CD14-positive monocyte (primary cell): ENCODE results near the gene POC1A. TPM values are rescaled to one million over a fixed set of nuclear protein-coding genes. Genes with fewer than 3 reads are reported as not detected.

Experiments used
- DNase-seq, 3 donors: peaks; one replicate each; pipeline ENCODE4 v3.0.0-alpha.2; 2011 to 2022
- H2AFZ ChIP-seq: 2 replicates; pipeline ENCODE4 v1.6.0; 2012; ENCODE audit warnings: mild to moderate bottlenecking, low read depth, low read length, inconsistent platforms; ENCODE audit not compliant: insufficient read depth, poor library complexity, severe bottlenecking
- H3K27ac ChIP-seq, 2 donors: 1 replicate in 1 of 2; 2 replicates in 1 of 2; pipeline ENCODE4 v1.5.1; 2012 to 2013; ENCODE audit warnings: low read length in 2 of 2, control low read depth in 1 of 2, inconsistent platforms in 1 of 2, low read depth in 1 of 2, mild to moderate bottlenecking in 1 of 2
- H3K27me3 ChIP-seq, 2 donors: one replicate each; pipeline versions ENCODE4 v1.6.0 to v1.6.1; 2011 to 2013; ENCODE audit warnings: low read length in 2 of 2; ENCODE audit not compliant: control insufficient read depth in 2 of 2, insufficient read depth in 2 of 2
- H3K36me3 ChIP-seq, 2 donors: replicated peaks in 1 of 2; 1 replicate in 1 of 2; 2 replicates in 1 of 2; pipeline versions ENCODE4 v1.5.1 to v1.6.1; 2012 to 2013; ENCODE audit warnings: low read length in 2 of 2, control low read depth in 1 of 2, inconsistent platforms in 1 of 2, mild to moderate bottlenecking in 1 of 2; ENCODE audit not compliant: insufficient read depth in 2 of 2, control insufficient read depth in 1 of 2
- H3K4me1 ChIP-seq, 2 donors: 1 replicate in 1 of 2; 2 replicates in 1 of 2; pipeline versions ENCODE4 v1.5.1 to v1.6.1; 2012 to 2013; ENCODE audit warnings: low read length in 2 of 2, control low read depth in 1 of 2, inconsistent platforms in 1 of 2, mild to moderate bottlenecking in 1 of 2, moderate library complexity in 1 of 2; ENCODE audit not compliant: insufficient read depth in 2 of 2, control insufficient read depth in 1 of 2
- H3K4me2 ChIP-seq: replicated peaks from 2 replicates; pipeline ENCODE3; 2012; ENCODE audit warnings: low read length, moderate library complexity, mild to moderate bottlenecking; ENCODE audit not compliant: poor library complexity, severe bottlenecking; ENCODE audit errors: extremely low read depth
- H3K4me3 ChIP-seq, 3 experiments: fragments of 200-600 bp in 1 of 3; sonication (generic) in 1 of 3; replicated peaks in 1 of 3; 1 replicate in 2 of 3; 2 replicates in 1 of 3; pipeline ENCODE4 v1.5.1; 2011 to 2013; ENCODE audit warnings: low read length in 3 of 3, mild to moderate bottlenecking in 3 of 3, control low read depth in 2 of 3, low read depth in 2 of 3, inconsistent platforms in 1 of 3, moderate library complexity in 1 of 3
- H3K79me2 ChIP-seq: 2 replicates; pipeline ENCODE4 v1.6.0; 2012; ENCODE audit warnings: mild to moderate bottlenecking, control low read depth, inconsistent platforms, low read length, moderate library complexity; ENCODE audit not compliant: insufficient read depth
- H3K9ac ChIP-seq: 2 replicates; pipeline ENCODE4 v1.6.0; 2017; ENCODE audit warnings: low read length, mild to moderate bottlenecking; ENCODE audit not compliant: insufficient read depth, poor library complexity, severe bottlenecking
- H3K9me3 ChIP-seq, 2 donors: replicated peaks in 1 of 2; 1 replicate in 1 of 2; 2 replicates in 1 of 2; pipeline versions ENCODE4 v1.5.1 to v1.6.1; 2012 to 2013; ENCODE audit warnings: low read length in 2 of 2, control low read depth in 1 of 2; ENCODE audit not compliant: control insufficient read depth in 1 of 2, insufficient read depth in 1 of 2
- H4K20me1 ChIP-seq: 2 replicates; pipeline ENCODE4 v1.6.0; 2012; ENCODE audit warnings: mild to moderate bottlenecking, low read length, control low read depth, moderate library complexity; ENCODE audit not compliant: insufficient read depth
- H3K27ac Mint-ChIP-seq, 7 donors: one replicate each; pipeline ENCODE4 v1.8.0; 2020; ENCODE audit warnings: mild to moderate bottlenecking in 7 of 7, mixed read lengths in 7 of 7, moderate library complexity in 6 of 7, inconsistent platforms in 2 of 7
- H3K27me3 Mint-ChIP-seq, 3 donors: one replicate each; pipeline ENCODE4 v1.8.0; 2021 to 2022; ENCODE audit warnings: low read depth in 3 of 3, mild to moderate bottlenecking in 3 of 3, mixed read lengths in 3 of 3, moderate library complexity in 3 of 3, inconsistent platforms in 1 of 3
- H3K36me3 Mint-ChIP-seq, 2 donors: one replicate each; pipeline ENCODE4 v1.8.0; 2020; ENCODE audit warnings: mixed read lengths in 2 of 2, inconsistent platforms in 1 of 2, mild to moderate bottlenecking in 1 of 2
- H3K4me1 Mint-ChIP-seq: one replicate; pipeline ENCODE4 v1.8.0; 2020; ENCODE audit warnings: mild to moderate bottlenecking, mixed read lengths
- H3K4me3 Mint-ChIP-seq, 2 donors: one replicate each; pipeline ENCODE4 v1.8.0; 2020; ENCODE audit warnings: mild to moderate bottlenecking in 2 of 2, mixed read lengths in 2 of 2, moderate library complexity in 1 of 2
- H3K9me3 Mint-ChIP-seq, 7 donors: one replicate each; pipeline ENCODE4 v1.8.0; 2020 to 2022; ENCODE audit warnings: mixed read lengths in 7 of 7, mild to moderate bottlenecking in 6 of 7, moderate library complexity in 6 of 7, inconsistent platforms in 2 of 7
- CTCF ChIP-seq: fragments of 200-600 bp; IDR thresholded peaks from one replicate; pipeline ENCODE4 v1.8.0; 2022; ENCODE audit warnings: antibody characterized with exemption, mild to moderate bottlenecking
- WGBS: methylation state at CpG from one replicate; pipeline ENCODE4 v1.1.5; 2013; ENCODE audit warnings: missing lambda C conversion rate; ENCODE audit not compliant: insufficient coverage; 5-methylcytosine and 5-hydroxymethylcytosine counted together
- intact Hi-C, 2 donors: fragments of 100-400 bp; cut with micrococcal nuclease; formaldehyde crosslinking; loops; one replicate each; pipeline versions ENCODE4 v1.15.0 to v1.15.1; 2023
- polyA plus RNA-seq, 3 donors: library from polyadenylated mRNA; depleted of rRNA in 1 of 3; unstranded in 2 of 3; stranded (reverse) in 1 of 3; fragments of 300-500 nt in 2 of 3; fragments of >200 nt in 1 of 3; fragmentation: Illumina TruSeq in 2 of 3; gene quantifications; 1 replicate in 2 of 3; 2 replicates in 1 of 3; pipeline ENCODE4 v1.2.3, GENCODE V29; 2012 to 2021

POC1A gene
- polyA plus RNA-seq, 3 donors = 1.2 to 2.0 (median 1.5) TPM

- Mint-ChIP-seq H3K36me3 (peaks cover 30 to 57% of the 10 kb centered on the region in 2 donors), H3K27ac (peak overlapping the region in 4 of 7 donors; percentile 21 to 74 (median 61)), H3K9me3 (no peaks in the 10 kb centered on the region), H3K27me3 (peaks cover 0 to 3% (median 0%) of the 10 kb centered on the region in 3 donors), H3K4me1 (peaks cover 35% of the 10 kb centered on the region), H3K4me3 (no peak overlapping the region)
- Histone ChIP-seq H3K27ac (no peak overlapping the region), H3K79me2 (no peaks in the 10 kb centered on the region), H4K20me1 (no peaks in the 10 kb centered on the region), H2AFZ (no peak overlapping the region), H3K36me3 (peaks cover 11 to 32% of the 10 kb centered on the region in 2 donors), H3K9me3 (no peaks in the 10 kb centered on the region), H3K4me2 (no peak overlapping the region), H3K9ac (no peak overlapping the region), H3K4me1 (peaks cover 29 to 39% of the 10 kb centered on the region in 2 donors), H3K4me3 (no peak overlapping the region), H3K27me3 (no peaks in the 10 kb centered on the region)
- WGBS = 100% methylated on average over 7 of the region's 7 CpGs
- intact Hi-C loops = no loop called here
- no peak for TF ChIP-seq CTCF
- no peak for DNase-seq
These were observed 61.3 kb downstream of the POC1A start for GRCh38 chr3:52092891-52093290.

GRCh38 chr3:52092271-52092660, 62.0 kb downstream of the POC1A start:
- Mint-ChIP-seq H3K4me3 (no peak overlapping the region), H3K9me3 (no peaks in the 10 kb centered on the region), H3K36me3 (peaks cover 26 to 51% of the 10 kb centered on the region in 2 donors), H3K4me1 (peaks cover 41% of the 10 kb centered on the region), H3K27me3 (peaks cover 0 to 3% (median 0%) of the 10 kb centered on the region in 3 donors), H3K27ac (no peak overlapping the region)
- TF ChIP-seq CTCF = no peak
- no peak overlapping the region for H3K9ac ChIP-seq
- H3K4me3 ChIP-seq = no peak overlapping the region
- H3K27ac ChIP-seq = peak overlapping the region in 1 of 2 donors; percentile 35
- peaks cover 11 to 26% of the 10 kb centered on the region in 2 donors for H3K36me3 ChIP-seq
- no CpG with 5 or more reads among the region's 1 CpG for WGBS
- H3K27me3 ChIP-seq = no peaks in the 10 kb centered on the region
- intact Hi-C loops = no loop called here
- H3K4me1 ChIP-seq = peaks cover 35 to 45% of the 10 kb centered on the region in 2 donors
- no peak overlapping the region for H2AFZ ChIP-seq
- DNase-seq = no peak
- H4K20me1 ChIP-seq = no peaks in the 10 kb centered on the region
- no peak overlapping the region for H3K4me2 ChIP-seq
- no peaks in the 10 kb centered on the region for H3K9me3 ChIP-seq
- no peaks in the 10 kb centered on the region for H3K79me2 ChIP-seq
